K562 (cell line): ENCODE measurements around the gene NUP160.
"Not testable (repeated sequence)": the region's sequence is repeated elsewhere in the genome, so short reads cannot be mapped to it uniquely, and the experiment has no call there.

ENCODE experiments used
- COPS2 ChIP-seq: fragments of 450-650 bp; conservative IDR thresholded peaks from 2 replicates; pipeline ENCODE4 v1.6.1; 2016; ENCODE audit warnings: mild to moderate bottlenecking, moderate library complexity
- EZH2 ChIP-seq: IDR thresholded peaks from 2 replicates; pipeline ENCODE4 v1.6.1; 2012; ENCODE audit warnings: low read depth, mild to moderate bottlenecking, inconsistent platforms, low read length, borderline replicate concordance
- FOXM1 ChIP-seq, 2 experiments: fragments of 450-650 bp in 1 of 2; sonication (generic) in 1 of 2; formaldehyde crosslinking in 1 of 2; IDR thresholded peaks; 2 replicates each; pipeline versions ENCODE4 v1.6.1 to v1.9.0; 2017 to 2022; ENCODE audit warnings: low read depth in 2 of 2, mild to moderate bottlenecking in 2 of 2, missing genetic modification reagents in 1 of 2, moderate library complexity in 1 of 2
- L3MBTL2 ChIP-seq: fragments of 450-650 bp; IDR thresholded peaks from 2 replicates; pipeline ENCODE4 v1.6.1; 2016; ENCODE audit warnings: mild to moderate bottlenecking, moderate library complexity
- NCOA2 ChIP-seq, 2 experiments: fragments of 450-650 bp; IDR thresholded peaks; 2 replicates each; pipeline ENCODE4 v1.6.1; 2018; ENCODE audit warnings: mild to moderate bottlenecking in 2 of 2, moderate library complexity in 1 of 2; ENCODE audit not compliant: partially characterized antibody in 2 of 2
- YY1 ChIP-seq, 3 experiments: IDR thresholded peaks; 2 replicates each; pipeline ENCODE4 v1.6.1; 2011; ENCODE audit warnings: low read length in 2 of 3, mild to moderate bottlenecking in 2 of 3, moderate library complexity in 2 of 3, borderline replicate concordance in 1 of 3, control low read depth in 1 of 3, low read depth in 1 of 3; ENCODE audit not compliant: insufficient read depth in 3 of 3, insufficient replicate concordance in 2 of 3, control insufficient read depth in 1 of 3, insufficient read length in 1 of 3; ENCODE audit errors: extremely low read depth in 1 of 3
- ZBTB33 ChIP-seq: sonication (generic); formaldehyde crosslinking; IDR thresholded peaks from 2 replicates; pipeline ENCODE4 v1.8.1; 2023; ENCODE audit warnings: mild to moderate bottlenecking, missing genetic modification reagents
- ZNF140 ChIP-seq: fragments of 250-450 bp; sonication (Bioruptor Pico); IDR thresholded peaks from 2 replicates; pipeline ENCODE4 v1.8.0; 2021; ENCODE audit warnings: moderate library complexity, mild to moderate bottlenecking, inconsistent platforms
- TF ChIP-seq, protein P1 (sequence below), 3 experiments: IDR thresholded peaks in 2 of 3; conservative IDR thresholded peaks in 1 of 3; 2 replicates each; pipeline ENCODE4 v1.5.1; 2011 to 2012; ENCODE audit warnings: low read length in 3 of 3, mild to moderate bottlenecking in 3 of 3, control low read depth in 2 of 3, improper control_type of control experiment in 1 of 3, inconsistent platforms in 1 of 3, low read depth in 1 of 3, mixed read lengths in 1 of 3, moderate library complexity in 1 of 3; ENCODE audit not compliant: insufficient read depth in 2 of 3
- TF ChIP-seq, protein P2 (sequence below): sonication (generic); formaldehyde crosslinking; IDR thresholded peaks from 2 replicates; pipeline ENCODE4 v1.8.0; 2023; ENCODE audit warnings: mild to moderate bottlenecking, missing genetic modification reagents
- TF ChIP-seq, protein P3 (sequence below): sonication (generic); formaldehyde crosslinking; IDR thresholded peaks from 2 replicates; pipeline ENCODE4 v1.9.0; 2022; ENCODE audit warnings: mild to moderate bottlenecking, missing genetic modification reagents

- TF ChIP-seq, protein P1, sequence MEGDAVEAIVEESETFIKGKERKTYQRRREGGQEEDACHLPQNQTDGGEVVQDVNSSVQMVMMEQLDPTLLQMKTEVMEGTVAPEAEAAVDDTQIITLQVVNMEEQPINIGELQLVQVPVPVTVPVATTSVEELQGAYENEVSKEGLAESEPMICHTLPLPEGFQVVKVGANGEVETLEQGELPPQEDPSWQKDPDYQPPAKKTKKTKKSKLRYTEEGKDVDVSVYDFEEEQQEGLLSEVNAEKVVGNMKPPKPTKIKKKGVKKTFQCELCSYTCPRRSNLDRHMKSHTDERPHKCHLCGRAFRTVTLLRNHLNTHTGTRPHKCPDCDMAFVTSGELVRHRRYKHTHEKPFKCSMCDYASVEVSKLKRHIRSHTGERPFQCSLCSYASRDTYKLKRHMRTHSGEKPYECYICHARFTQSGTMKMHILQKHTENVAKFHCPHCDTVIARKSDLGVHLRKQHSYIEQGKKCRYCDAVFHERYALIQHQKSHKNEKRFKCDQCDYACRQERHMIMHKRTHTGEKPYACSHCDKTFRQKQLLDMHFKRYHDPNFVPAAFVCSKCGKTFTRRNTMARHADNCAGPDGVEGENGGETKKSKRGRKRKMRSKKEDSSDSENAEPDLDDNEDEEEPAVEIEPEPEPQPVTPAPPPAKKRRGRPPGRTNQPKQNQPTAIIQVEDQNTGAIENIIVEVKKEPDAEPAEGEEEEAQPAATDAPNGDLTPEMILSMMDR (IDR thresholded peaks at IDR 0.05 in 2 of 3, conservative IDR thresholded peaks at IDR 0.05 in 1 of 3; ENCODE audit: insufficient read depth in 2 of 3, low read depth in 1 of 3, low read length in 3 of 3), result not testable (repeated sequence)
- not testable (repeated sequence) for TF ChIP-seq FOXM1 (IDR thresholded peaks at IDR 0.05; ENCODE audit: low read depth); FOXM1 (CRISPR knock-in tag; IDR thresholded peaks at IDR 0.05; ENCODE audit: low read depth); YY1 (IDR thresholded peaks at IDR 0.05; ENCODE audit: borderline replicate concordance in 1 of 3, control insufficient read depth in 1 of 3, extremely low read depth in 1 of 3, insufficient read depth in 3 of 3, insufficient read length in 1 of 3, insufficient replicate concordance in 2 of 3, low read depth in 1 of 3, low read length in 2 of 3); L3MBTL2; ZBTB33 (CRISPR knock-in tag); ZNF140; NCOA2 (IDR thresholded peaks at IDR 0.05; ENCODE audit: partially characterized antibody in 2 of 2); EZH2; COPS2
- TF ChIP-seq, protein P2, sequence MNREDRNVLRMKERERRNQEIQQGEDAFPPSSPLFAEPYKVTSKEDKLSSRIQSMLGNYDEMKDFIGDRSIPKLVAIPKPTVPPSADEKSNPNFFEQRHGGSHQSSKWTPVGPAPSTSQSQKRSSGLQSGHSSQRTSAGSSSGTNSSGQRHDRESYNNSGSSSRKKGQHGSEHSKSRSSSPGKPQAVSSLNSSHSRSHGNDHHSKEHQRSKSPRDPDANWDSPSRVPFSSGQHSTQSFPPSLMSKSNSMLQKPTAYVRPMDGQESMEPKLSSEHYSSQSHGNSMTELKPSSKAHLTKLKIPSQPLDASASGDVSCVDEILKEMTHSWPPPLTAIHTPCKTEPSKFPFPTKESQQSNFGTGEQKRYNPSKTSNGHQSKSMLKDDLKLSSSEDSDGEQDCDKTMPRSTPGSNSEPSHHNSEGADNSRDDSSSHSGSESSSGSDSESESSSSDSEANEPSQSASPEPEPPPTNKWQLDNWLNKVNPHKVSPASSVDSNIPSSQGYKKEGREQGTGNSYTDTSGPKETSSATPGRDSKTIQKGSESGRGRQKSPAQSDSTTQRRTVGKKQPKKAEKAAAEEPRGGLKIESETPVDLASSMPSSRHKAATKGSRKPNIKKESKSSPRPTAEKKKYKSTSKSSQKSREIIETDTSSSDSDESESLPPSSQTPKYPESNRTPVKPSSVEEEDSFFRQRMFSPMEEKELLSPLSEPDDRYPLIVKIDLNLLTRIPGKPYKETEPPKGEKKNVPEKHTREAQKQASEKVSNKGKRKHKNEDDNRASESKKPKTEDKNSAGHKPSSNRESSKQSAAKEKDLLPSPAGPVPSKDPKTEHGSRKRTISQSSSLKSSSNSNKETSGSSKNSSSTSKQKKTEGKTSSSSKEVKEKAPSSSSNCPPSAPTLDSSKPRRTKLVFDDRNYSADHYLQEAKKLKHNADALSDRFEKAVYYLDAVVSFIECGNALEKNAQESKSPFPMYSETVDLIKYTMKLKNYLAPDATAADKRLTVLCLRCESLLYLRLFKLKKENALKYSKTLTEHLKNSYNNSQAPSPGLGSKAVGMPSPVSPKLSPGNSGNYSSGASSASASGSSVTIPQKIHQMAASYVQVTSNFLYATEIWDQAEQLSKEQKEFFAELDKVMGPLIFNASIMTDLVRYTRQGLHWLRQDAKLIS (CRISPR knock-in tag), result not testable (repeated sequence)
- TF ChIP-seq, protein P3, sequence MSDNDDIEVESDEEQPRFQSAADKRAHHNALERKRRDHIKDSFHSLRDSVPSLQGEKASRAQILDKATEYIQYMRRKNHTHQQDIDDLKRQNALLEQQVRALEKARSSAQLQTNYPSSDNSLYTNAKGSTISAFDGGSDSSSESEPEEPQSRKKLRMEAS (CRISPR knock-in tag), result not testable (repeated sequence)
These were observed 78.6 kb downstream of the NUP160 start for GRCh38 chr11:47769556-47769955.
